Caco-2 (cell line): ENCODE data around the gene NOS3. TPM values are rescaled to one million over a fixed set of nuclear protein-coding genes. Genes with fewer than 3 reads are reported as not detected.
A peak's percentile ranks its signal among the peaks of the same experiment; 100 is the strongest.

ENCODE experiments used
- BruUV-seq: library from RNA; stranded (reverse); fragments of 400-500 nt; replicated peaks from 2 replicates; lab custom pipeline; 2021; lab: Mats Ljungman, UMichigan
- CTCF ChIA-PET: fragments of 300-600 bp; sonication (Branson Sonifier 250); formaldehyde crosslinking; loops from one replicate; lab custom pipeline; 2022; ENCODE audit warnings: antibody characterized with exemption; lab: Charles Lee
- POLR2A ChIA-PET: fragments of 300-600 bp; sonication (Branson Sonifier 250); formaldehyde crosslinking; loops from one replicate; lab custom pipeline; 2022; ENCODE audit warnings: antibody characterized with exemption; lab: Charles Lee
- DNase-seq, 2 experiments: peaks; one replicate each; pipeline versions ENCODE4 v3.0.0 to v3.0.0-alpha.2; 2020 to 2022
- H3K27me3 ChIP-seq: replicated peaks from 2 replicates; pipeline ENCODE4 v1.6.0; 2011; ENCODE audit warnings: low read length; ENCODE audit not compliant: control insufficient read depth, insufficient read depth
- H3K36me3 ChIP-seq: 2 replicates; pipeline ENCODE4 v1.5.1; 2011; ENCODE audit warnings: low read length; ENCODE audit not compliant: control insufficient read depth, insufficient read depth
- H3K4me1 ChIP-seq: fragments of 250-450 bp; sonication (Bioruptor Pico); 2 replicates; pipeline ENCODE4 v1.5.1; 2020; ENCODE audit warnings: mild to moderate bottlenecking
- H3K4me3 ChIP-seq: 2 replicates; pipeline ENCODE4 v1.5.1; 2011; ENCODE audit warnings: low read depth, mild to moderate bottlenecking, control low read depth, low read length
- H3K9me3 ChIP-seq: fragments of 250-450 bp; sonication (Bioruptor Pico); 2 replicates; pipeline ENCODE4 v1.5.1; 2020; ENCODE audit warnings: mild to moderate bottlenecking, moderate library complexity
- H3K27ac Mint-ChIP-seq: one replicate; pipeline ENCODE4 v1.8.0; 2022; ENCODE audit warnings: mixed read lengths; ENCODE audit not compliant: unreplicated experiment
- H3K27me3 Mint-ChIP-seq: one replicate; pipeline ENCODE4 v1.8.0; 2022; ENCODE audit warnings: mixed read lengths; ENCODE audit not compliant: insufficient read depth, unreplicated experiment
- H3K36me3 Mint-ChIP-seq: one replicate; pipeline ENCODE4 v1.8.0; 2022; ENCODE audit warnings: mild to moderate bottlenecking, mixed read lengths; ENCODE audit not compliant: insufficient read depth, unreplicated experiment
- H3K4me1 Mint-ChIP-seq: one replicate; pipeline ENCODE4 v1.8.0; 2022; ENCODE audit warnings: low read depth, mixed read lengths; ENCODE audit not compliant: unreplicated experiment
- H3K4me3 Mint-ChIP-seq: one replicate; pipeline ENCODE4 v1.8.0; 2022; ENCODE audit warnings: mild to moderate bottlenecking, moderate library complexity, mixed read lengths; ENCODE audit not compliant: unreplicated experiment
- H3K9me3 Mint-ChIP-seq: one replicate; pipeline ENCODE4 v1.8.0; 2022; ENCODE audit warnings: mixed read lengths; ENCODE audit not compliant: unreplicated experiment
- intact Hi-C: fragments of 100-400 bp; cut with micrococcal nuclease; formaldehyde crosslinking; loops from one replicate; pipeline ENCODE4 v1.10.0; 2022; ENCODE audit not compliant: unreplicated experiment
- total RNA-seq: library from RNA; stranded (reverse); gene quantifications from 2 replicates; pipeline ENCODE4 v1.2.3, GENCODE V29; 2022
- TF ChIP-seq, protein P1 (sequence below), 2 experiments: fragments of 200-600 bp in 1 of 2; IDR thresholded peaks; 1 replicate in 1 of 2; 2 replicates in 1 of 2; pipeline versions ENCODE4 v1.5.1 to v1.8.0; 2011 to 2022; ENCODE audit warnings: antibody characterized with exemption in 1 of 2, control low read depth in 1 of 2, inconsistent platforms in 1 of 2, low read depth in 1 of 2, low read length in 1 of 2, mild to moderate bottlenecking in 1 of 2, moderate library complexity in 1 of 2; ENCODE audit not compliant: insufficient read depth in 1 of 2, severe bottlenecking in 1 of 2, unreplicated experiment in 1 of 2

NOS3 gene
- total RNA-seq, 1 experiment from 2014 or later, result 1.1 TPM

DNA sequence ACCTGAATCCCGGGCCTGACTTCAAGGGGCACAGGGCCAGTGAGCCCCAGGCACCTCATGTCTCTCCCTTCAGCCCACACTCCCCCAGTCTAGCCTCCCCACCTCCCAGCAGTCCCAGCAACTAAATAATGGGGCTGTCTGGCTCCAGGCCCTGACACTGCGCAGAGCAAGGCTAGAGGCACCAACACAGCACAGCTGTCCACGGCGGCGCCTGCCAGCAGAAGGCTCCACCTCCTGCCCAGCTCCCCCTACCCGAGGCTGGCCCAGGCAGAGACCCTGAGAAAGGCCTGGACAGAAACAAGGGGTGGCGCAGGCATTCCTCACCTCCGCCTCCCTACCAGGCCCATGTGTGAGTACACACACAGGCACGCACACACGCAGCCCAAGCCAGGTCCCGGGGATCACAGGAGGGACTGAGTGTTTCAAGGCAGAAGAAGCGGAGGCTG is 18.8 kb upstream of the NOS3 start:
- no peaks in the 10 kb centered on the region for H3K9me3 ChIP-seq
- no peak overlapping the region for H3K27ac Mint-ChIP-seq
- no peak for DNase-seq
- TF ChIP-seq, protein P1, sequence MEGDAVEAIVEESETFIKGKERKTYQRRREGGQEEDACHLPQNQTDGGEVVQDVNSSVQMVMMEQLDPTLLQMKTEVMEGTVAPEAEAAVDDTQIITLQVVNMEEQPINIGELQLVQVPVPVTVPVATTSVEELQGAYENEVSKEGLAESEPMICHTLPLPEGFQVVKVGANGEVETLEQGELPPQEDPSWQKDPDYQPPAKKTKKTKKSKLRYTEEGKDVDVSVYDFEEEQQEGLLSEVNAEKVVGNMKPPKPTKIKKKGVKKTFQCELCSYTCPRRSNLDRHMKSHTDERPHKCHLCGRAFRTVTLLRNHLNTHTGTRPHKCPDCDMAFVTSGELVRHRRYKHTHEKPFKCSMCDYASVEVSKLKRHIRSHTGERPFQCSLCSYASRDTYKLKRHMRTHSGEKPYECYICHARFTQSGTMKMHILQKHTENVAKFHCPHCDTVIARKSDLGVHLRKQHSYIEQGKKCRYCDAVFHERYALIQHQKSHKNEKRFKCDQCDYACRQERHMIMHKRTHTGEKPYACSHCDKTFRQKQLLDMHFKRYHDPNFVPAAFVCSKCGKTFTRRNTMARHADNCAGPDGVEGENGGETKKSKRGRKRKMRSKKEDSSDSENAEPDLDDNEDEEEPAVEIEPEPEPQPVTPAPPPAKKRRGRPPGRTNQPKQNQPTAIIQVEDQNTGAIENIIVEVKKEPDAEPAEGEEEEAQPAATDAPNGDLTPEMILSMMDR (IDR thresholded peaks at IDR 0.05; ENCODE audit: insufficient read depth in 1 of 2, low read depth in 1 of 2, low read length in 1 of 2, severe bottlenecking in 1 of 2, unreplicated experiment in 1 of 2), result no peak
- H3K27me3 ChIP-seq, result no peaks in the 10 kb centered on the region
- H3K36me3 ChIP-seq, result no peaks in the 10 kb centered on the region
- H3K4me1 ChIP-seq, result peaks cover 13% of the 10 kb centered on the region
- ChIA-PET CTCF (no interaction called here), POLR2A (no interaction called here)
- H3K4me1 Mint-ChIP-seq, result peaks cover 4% of the 10 kb centered on the region
- no peak overlapping the region for H3K4me3 ChIP-seq
- BruUV-seq, result no TSS peak
- H3K36me3 Mint-ChIP-seq, result no peaks in the 10 kb centered on the region
- intact Hi-C loops, result no loop called here
- peaks cover 14% of the 10 kb centered on the region for H3K27me3 Mint-ChIP-seq
- no peak overlapping the region for H3K4me3 Mint-ChIP-seq
- no peaks in the 10 kb centered on the region for H3K9me3 Mint-ChIP-seq

- intact Hi-C loops, result no loop called here
- Mint-ChIP-seq H3K27me3 (peaks cover 13% of the 10 kb centered on the region), H3K4me1 (peaks cover 4% of the 10 kb centered on the region), H3K4me3 (no peak overlapping the region), H3K9me3 (no peaks in the 10 kb centered on the region), H3K27ac (no peak overlapping the region), H3K36me3 (no peaks in the 10 kb centered on the region)
- BruUV-seq, result no TSS peak
- TF ChIP-seq, protein P1 (IDR thresholded peaks at IDR 0.05; ENCODE audit: insufficient read depth in 1 of 2, low read depth in 1 of 2, low read length in 1 of 2, severe bottlenecking in 1 of 2, unreplicated experiment in 1 of 2), result no peak
- no peak for DNase-seq
- Histone ChIP-seq H3K9me3 (no peaks in the 10 kb centered on the region), H3K27me3 (no peaks in the 10 kb centered on the region), H3K4me3 (no peak overlapping the region), H3K4me1 (peaks cover 16% of the 10 kb centered on the region), H3K36me3 (no peaks in the 10 kb centered on the region)
- CTCF ChIA-PET, result no interaction called here
- POLR2A ChIA-PET, result no interaction called here
Observed at GRCh38 chr7:150972741-150973140, 18.1 kb upstream of the NOS3 start.

DNA sequence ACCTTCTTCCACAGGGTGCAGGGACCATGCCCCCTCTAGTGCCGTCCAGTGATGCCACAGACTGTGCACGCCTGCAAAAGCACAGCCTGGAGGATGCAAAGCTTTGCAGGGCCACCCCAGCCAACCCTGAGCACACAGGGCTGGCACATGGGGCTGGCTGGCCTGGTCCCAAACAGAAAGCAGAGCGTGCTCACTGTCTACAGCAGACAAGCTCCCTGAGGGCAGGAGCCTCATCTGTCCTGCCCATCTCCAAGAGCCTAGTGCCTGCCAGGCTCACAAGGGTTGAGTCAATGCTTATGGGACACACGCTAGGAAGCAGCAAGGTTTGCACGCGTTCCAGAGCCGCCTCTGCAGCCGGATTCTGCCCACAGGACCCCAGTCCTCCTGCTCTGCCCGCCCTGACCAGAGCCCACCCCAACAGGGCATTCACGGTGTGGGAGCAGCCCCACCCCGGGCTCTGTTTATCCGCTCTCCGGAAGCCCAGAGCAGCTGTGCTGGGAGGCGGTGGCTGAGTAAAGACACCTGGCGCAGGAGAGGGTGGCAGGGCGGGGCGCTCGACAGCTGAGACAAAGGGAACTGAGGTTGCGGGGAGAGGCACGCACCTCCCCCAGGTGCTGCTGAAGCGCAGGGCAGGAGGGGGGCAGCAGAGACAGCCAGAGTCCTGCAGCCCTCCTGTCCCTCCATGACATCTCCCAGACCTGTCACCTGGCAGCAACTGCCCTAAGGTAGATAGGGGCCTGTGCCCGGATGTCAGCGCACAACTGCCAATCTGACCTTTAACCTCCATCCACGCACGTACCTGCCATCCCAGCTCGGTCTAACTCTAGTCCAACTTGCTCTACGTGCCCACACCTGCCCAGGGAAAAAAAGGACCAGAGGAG is 17.0 kb upstream of the NOS3 start:
- DNase-seq, result no peak
- H3K4me3 ChIP-seq, result peak overlapping the region; percentile 72
- Mint-ChIP-seq H3K27me3 (peaks cover 10% of the 10 kb centered on the region), H3K4me3 (peak overlapping the region; percentile 77), H3K27ac (no peak overlapping the region), H3K4me1 (peaks cover 8% of the 10 kb centered on the region), H3K9me3 (no peaks in the 10 kb centered on the region), H3K36me3 (peaks cover 4% of the 10 kb centered on the region)
- H3K36me3 ChIP-seq, result no peaks in the 10 kb centered on the region
- no TSS peak for BruUV-seq
- TF ChIP-seq, protein P1 (IDR thresholded peaks at IDR 0.05; ENCODE audit: insufficient read depth in 1 of 2, low read depth in 1 of 2, low read length in 1 of 2, severe bottlenecking in 1 of 2, unreplicated experiment in 1 of 2), result no peak
- ChIA-PET POLR2A (interaction anchor here (0.5 kb wide), 1 partner anchor 12 kb away, joined by 3 read pairs; no protein-coding TSS in a partner anchor), CTCF (no interaction called here)
- peaks cover 16% of the 10 kb centered on the region for H3K4me1 ChIP-seq
- intact Hi-C loops, result no loop called here
- H3K27me3 ChIP-seq, result no peaks in the 10 kb centered on the region
- H3K9me3 ChIP-seq, result no peaks in the 10 kb centered on the region
